K562 (cell line): ENCODE measurements around the gene ST3GAL5. TPM values are rescaled to one million over a fixed set of nuclear protein-coding genes. Genes with fewer than 3 reads are reported as not detected.

Experiments used
- ATAC-seq: fragments of 200-7000 bp; cut with Tn5 transposase; 3 replicates; pipeline ENCODE4 v1.9.1; 2020; ENCODE audit warnings: moderate library complexity
- BruUV-seq: library from RNA; stranded (reverse); fragments of 400-500 nt; replicated peaks from 2 replicates; lab custom pipeline; 2021; lab: Mats Ljungman, UMichigan
- CTCF ChIA-PET: fragments of 300-600 bp; formaldehyde crosslinking; extraction: SDS; loops from one replicate; lab custom pipeline; 2021; ENCODE audit warnings: low intra/inter-chr PET ratio; lab: Yijun Ruan, JAX
- POLR2A ChIA-PET: fragments of 300-600, 350-650 bp; sonication (Branson Sonifier 250); formaldehyde crosslinking; extraction: SDS; loops from one replicate; lab custom pipeline; 2021; ENCODE audit warnings: antibody characterized with exemption, inconsistent platforms; lab: Yijun Ruan, JAX
- DNase-seq, 4 experiments: peaks; one replicate each; pipeline versions ENCODE4 v3.0.0 to v3.0.0-alpha.2; 2011 to 2018; ENCODE audit warnings: low spot score in 3 of 4, mixed read lengths in 3 of 4; ENCODE audit errors: extremely low read depth in 1 of 4
- FAIRE-seq: peaks from 2 replicates; lab custom pipeline; 2011; peaks lifted over from hg19 to GRCh38; lab: Jason Lieb, UNC
- H2AFZ ChIP-seq: 2 replicates; pipeline ENCODE4 v1.6.0; 2011; ENCODE audit warnings: low read depth, low read length, control low read depth, inconsistent platforms
- H3K27ac ChIP-seq: fragments of 200-600 bp; 3 replicates; pipeline ENCODE4 v1.8.0; 2011; ENCODE audit warnings: low read depth, mild to moderate bottlenecking, control low read depth, inconsistent platforms, low read length, moderate library complexity, mixed read lengths; ENCODE audit errors: extremely low read depth
- H3K27me3 ChIP-seq, 2 experiments: fragments of 300-600 bp in 1 of 2; 2 replicates in 1 of 2; 3 replicates in 1 of 2; pipeline versions ENCODE4 v1.6.0 to v1.8.0; 2011; ENCODE audit warnings: inconsistent platforms in 2 of 2, low read length in 2 of 2, mild to moderate bottlenecking in 1 of 2, mixed read lengths in 1 of 2, moderate library complexity in 1 of 2; ENCODE audit not compliant: control insufficient read depth in 2 of 2, insufficient read depth in 2 of 2
- H3K36me3 ChIP-seq: fragments of 300-600 bp; 3 replicates; pipeline ENCODE4 v1.8.0; 2011; ENCODE audit warnings: mild to moderate bottlenecking, low read length, inconsistent platforms; ENCODE audit not compliant: control insufficient read depth, insufficient read depth
- H3K4me1 ChIP-seq, 2 experiments: fragments of 200-600 bp in 1 of 2; replicated peaks in 1 of 2; 2 replicates in 1 of 2; 3 replicates in 1 of 2; pipeline versions ENCODE4 v1.5.1 to v1.8.0; 2011; ENCODE audit warnings: inconsistent platforms in 2 of 2, low read length in 2 of 2, mild to moderate bottlenecking in 1 of 2, mixed read lengths in 1 of 2, moderate library complexity in 1 of 2; ENCODE audit not compliant: control insufficient read depth in 2 of 2, insufficient read depth in 2 of 2
- H3K4me2 ChIP-seq: 2 replicates; pipeline ENCODE4 v1.6.1; 2011; ENCODE audit warnings: low read length, control low read depth, inconsistent platforms, mixed read lengths; ENCODE audit not compliant: insufficient read depth
- H3K4me3 ChIP-seq: fragments of 200-600 bp; sonication (generic), shearing (Covaris generic); 2 replicates; pipeline ENCODE4 v1.5.1; 2016; ENCODE audit warnings: control low read depth, inconsistent platforms
- H3K79me2 ChIP-seq: fragments of 200-600 bp; 3 replicates; pipeline ENCODE4 v1.8.0; 2011; ENCODE audit warnings: low read length, inconsistent platforms; ENCODE audit not compliant: control insufficient read depth, insufficient read depth
- H3K9ac ChIP-seq, 2 experiments: 2 replicates each; pipeline versions ENCODE4 v1.6.0 to v1.6.1; 2011; ENCODE audit warnings: low read depth in 2 of 2, low read length in 2 of 2, control low read depth in 1 of 2, inconsistent platforms in 1 of 2, mild to moderate bottlenecking in 1 of 2, mixed read lengths in 1 of 2; ENCODE audit not compliant: insufficient read depth in 1 of 2
- H3K9me1 ChIP-seq: one replicate; pipeline ENCODE4 v1.6.0; 2011; ENCODE audit warnings: inconsistent platforms, mild to moderate bottlenecking, low read length, moderate library complexity; ENCODE audit not compliant: control insufficient read depth, insufficient read depth
- H3K9me3 ChIP-seq: replicated peaks from 2 replicates; pipeline ENCODE4 v1.5.1; 2011; ENCODE audit warnings: low read depth, low read length, inconsistent platforms; ENCODE audit not compliant: control insufficient read depth, insufficient read depth
- H4K20me1 ChIP-seq: replicated peaks from 2 replicates; pipeline ENCODE4 v1.6.1; 2011; ENCODE audit warnings: low read length, inconsistent platforms, mixed read lengths; ENCODE audit not compliant: control insufficient read depth, insufficient read depth
- EP400 ChIP-seq: fragments of 450-650 bp; IDR thresholded peaks from 2 replicates; pipeline ENCODE4 v1.6.1; 2017; ENCODE audit warnings: antibody characterized with exemption, mild to moderate bottlenecking, moderate library complexity
- IRF9 ChIP-seq: fragments of 450-650 bp; IDR thresholded peaks from 2 replicates; pipeline ENCODE4 v1.6.1; 2016; ENCODE audit warnings: missing biosample characterization, missing genetic modification characterization
- KLF16 ChIP-seq: IDR thresholded peaks from 2 replicates; pipeline ENCODE4 v1.6.1; 2016; ENCODE audit warnings: antibody characterized with exemption
- NFATC3 ChIP-seq: fragments of 450-650 bp; IDR thresholded peaks from 2 replicates; pipeline ENCODE4 v1.6.1; 2017; ENCODE audit warnings: mild to moderate bottlenecking
- PHB2 ChIP-seq: fragments of 450-650 bp; IDR thresholded peaks from 2 replicates; pipeline ENCODE4 v1.6.1; 2017; ENCODE audit warnings: low read depth
- SMAD2 ChIP-seq: fragments of 150-350 bp; IDR thresholded peaks from 2 replicates; pipeline ENCODE4 v1.6.1; 2014; ENCODE audit warnings: low read depth, mild to moderate bottlenecking, low read length
- TSHZ1 ChIP-seq: fragments of 250-450 bp; sonication (Bioruptor Pico); IDR thresholded peaks from 2 replicates; pipeline ENCODE4 v1.4.0; 2020; ENCODE audit warnings: mild to moderate bottlenecking, moderate library complexity
- USF2 ChIP-seq: sonication (generic); formaldehyde crosslinking; IDR thresholded peaks from 2 replicates; pipeline ENCODE4 v1.5.0; 2020; ENCODE audit warnings: missing genetic modification reagents
- ZNF407 ChIP-seq: fragments of 450-650 bp; IDR thresholded peaks from 2 replicates; pipeline ENCODE4 v1.6.1; 2016; ENCODE audit warnings: low read depth
- WGBS: fragments of 100-300 bp; shearing (Covaris generic); methylation state at CpG from one replicate; pipeline ENCODE4 v1.1.6; 2016; ENCODE audit warnings: low coverage, mixed read lengths; ENCODE audit not compliant: insufficient coverage; ENCODE audit errors: missing lambda C conversion rate; 5-methylcytosine and 5-hydroxymethylcytosine counted together
- in situ Hi-C: fragments of 300-500 bp; cut with MboI; formaldehyde crosslinking; loops from 4 replicates; pipeline ENCODE4 v1.15.0; 2018; ENCODE audit warnings: inconsistent platforms, mixed read lengths
- intact Hi-C: fragments of 100-400 bp; cut with micrococcal nuclease; formaldehyde crosslinking; loops from 2 replicates; pipeline ENCODE4 v1.14.2; 2022
- polyA plus RNA-seq, 8 experiments: library from polyadenylated mRNA; depleted of rRNA in 4 of 8; stranded (reverse) in 5 of 8; unstranded in 3 of 8; fragments of >200 nt; fragmentation: Nextera tagmentation in 2 of 8; fragmentation: Illumina TruSeq in 1 of 8; extraction: Ambion mirVana in 2 of 8; extraction: Trizol in 1 of 8; gene quantifications; 2 replicates each; pipeline versions ENCODE4 v1.2.1 to v1.2.3, GENCODE V29; 2011 to 2014; ENCODE audit warnings: inconsistent platforms in 1 of 8, missing spikeins in 1 of 8
- total RNA-seq, 7 experiments: library from RNA; depleted of rRNA in 6 of 7; stranded (reverse); fragments of >200 nt in 6 of 7; fragmentation: Illumina TruSeq in 2 of 7; extraction: Trizol in 2 of 7; gene quantifications; 2 replicates each; pipeline versions ENCODE4 v1.2.1 to v1.2.3, GENCODE V29; 2011 to 2021; ENCODE audit warnings: low replicate concordance in 1 of 7

Gene ST3GAL5
- total and polyA plus RNA-seq, 9 of the 15 experiments (the other 6 are each of a cell fraction or from before 2014, with no cell fraction given): 1.6 to 10.0 (median 4.2) TPM

- ChIA-PET POLR2A (interaction anchor here (0.7 kb wide), 1 partner anchor 15 kb away, joined by 3 read pairs; no protein-coding TSS in a partner anchor), CTCF (interaction anchor here (1.2 to 1.4 kb wide), 2 partner anchors 47 to 69 kb away, joined by 4 to 6 read pairs; no protein-coding TSS in a partner anchor)
- H3K4me1 ChIP-seq: no peaks in the 10 kb centered on the region; a peak in 1 of 5 replicates
- no peaks in the 10 kb centered on the region for H3K9me1 ChIP-seq
- ATAC-seq: no peak
- no peak overlapping the region for H3K4me2 ChIP-seq
- H2AFZ ChIP-seq: no peak overlapping the region
- intact Hi-C loops (loop anchor here (5.0 kb wide), 1 partner anchor 45 kb away; the partner anchor contains the start of gene ATOH8), in situ Hi-C loops (no loop called here)
- 3% methylated on average over 13 of the region's 13 CpGs for WGBS
- no peaks in the 10 kb centered on the region for H3K79me2 ChIP-seq
- FAIRE-seq: no peak
- no peak overlapping the region for H3K4me3 ChIP-seq
- no peak overlapping the region for H3K27ac ChIP-seq
- H4K20me1 ChIP-seq: no peaks in the 10 kb centered on the region
- H3K36me3 ChIP-seq: no peaks in the 10 kb centered on the region
- BruUV-seq: no TSS peak
- DNase-seq: no peak
- H3K27me3 ChIP-seq: peaks cover 41 to 64% of the 10 kb centered on the region in 2 experiments
- H3K9me3 ChIP-seq: 0 out of 2 replicates have a peak, but pooled peaks cover 2% of the 10 kb centered on the region
- no peak overlapping the region for H3K9ac ChIP-seq
- no peak for TF ChIP-seq ZNF407
- TF ChIP-seq SMAD2: no peak
- TF ChIP-seq PHB2: no peak
- TF ChIP-seq EP400: no peak
- no peak for TF ChIP-seq TSHZ1 (CRISPR knock-in tag)
- no peak for TF ChIP-seq NFATC3
- no peak for TF ChIP-seq USF2 (CRISPR knock-in tag)
- no peak for TF ChIP-seq KLF16
- no peak for TF ChIP-seq IRF9
Observed at GRCh38 chr2:85797263-85797660, 91.5 kb downstream of the ST3GAL5 start.
